T-helper 22 cell (primary cell): ENCODE measurements around the gene CTBP2.

Experiments
- DNase-seq: peaks from one replicate; pipeline ENCODE4 v3.0.0-alpha.2; 2020; ENCODE audit warnings: low read depth

Gene CTBP2

GRCh38 chr10:124941823-124942222 is 218.5 kb downstream of the CTBP2 start, which contains the start of gene ZRANB1:
Gene ZRANB1, plus strand, starts transcription at chr10:124942123. Its CDS starts 371 bp downstream, at chr10:124942494.
- no peak for DNase-seq

GRCh38 chr10:124939290-124939689 is 221.1 kb downstream of the CTBP2 start:
- no peak for DNase-seq

- no peak for DNase-seq
These were observed 223.6 kb downstream of the CTBP2 start for GRCh38 chr10:124936813-124937212.

- DNase-seq = no peak
These were observed 224.4 kb downstream of the CTBP2 start for GRCh38 chr10:124935946-124936345.
